HepG2 (cell line): ENCODE measurements around the gene ICE2. TPM values are rescaled to one million over a fixed set of nuclear protein-coding genes. Genes with fewer than 3 reads are reported as not detected.
A peak's percentile ranks its signal among the peaks of the same experiment; 100 is the strongest.

ENCODE experiments used
- AGO1 ChIP-seq: fragments of 200-400 bp; formaldehyde crosslinking; IDR thresholded peaks from 2 replicates; pipeline ENCODE4 v1.6.1; 2017; ENCODE audit warnings: mild to moderate bottlenecking, low read depth, low read length, moderate library complexity; ENCODE audit not compliant: poor library complexity, severe bottlenecking
- FOSL2 ChIP-seq: sonication (generic); formaldehyde crosslinking; IDR thresholded peaks from 2 replicates; pipeline ENCODE4 v1.4.0; 2020; ENCODE audit warnings: missing genetic modification reagents
- HHEX ChIP-seq: IDR thresholded peaks from 2 replicates; pipeline ENCODE4 v1.6.1; 2016; ENCODE audit warnings: control low read depth
- MBNL3 ChIP-seq: fragments of 250-450 bp; sonication (Bioruptor Pico); conservative IDR thresholded peaks from 2 replicates; pipeline ENCODE4 v1.8.0; 2022; ENCODE audit warnings: mild to moderate bottlenecking, inconsistent platforms
- MTF2 ChIP-seq: sonication (generic); formaldehyde crosslinking; IDR thresholded peaks from 2 replicates; pipeline ENCODE4 v1.5.0; 2020; ENCODE audit warnings: missing genetic modification reagents, borderline replicate concordance
- MXD1 ChIP-seq: sonication (generic); formaldehyde crosslinking; IDR thresholded peaks from 2 replicates; pipeline ENCODE4 v1.4.0; 2020; ENCODE audit warnings: mild to moderate bottlenecking, missing genetic modification reagents
- NCOR1 ChIP-seq: fragments of 200-600 bp; sonication (generic); IDR thresholded peaks from 2 replicates; pipeline ENCODE4 v1.7.0; 2017; ENCODE audit warnings: antibody characterized with exemption, low read length, borderline replicate concordance
- NFIC ChIP-seq: IDR thresholded peaks from 2 replicates; pipeline ENCODE4 v1.6.1; 2012; ENCODE audit warnings: mild to moderate bottlenecking, low read length, inconsistent platforms
- PHF8 ChIP-seq: sonication (generic); formaldehyde crosslinking; IDR thresholded peaks from 2 replicates; pipeline ENCODE4 v1.5.0; 2020; ENCODE audit warnings: missing genetic modification reagents
- PTBP1 ChIP-seq: fragments of 200-400 bp; formaldehyde crosslinking; IDR thresholded peaks from 2 replicates; pipeline ENCODE4 v1.6.1; 2018; ENCODE audit warnings: low read length, low read depth; ENCODE audit not compliant: poor library complexity, severe bottlenecking
- ZBTB39 ChIP-seq: sonication (generic); formaldehyde crosslinking; IDR thresholded peaks from 2 replicates; pipeline ENCODE4 v1.5.0; 2020; ENCODE audit warnings: missing genetic modification reagents
- ZNF280D ChIP-seq: sonication (generic); formaldehyde crosslinking; IDR thresholded peaks from 2 replicates; pipeline ENCODE4 v1.5.1; 2020; ENCODE audit warnings: mild to moderate bottlenecking, missing genetic modification reagents
- ZNF33B ChIP-seq: sonication (generic); formaldehyde crosslinking; IDR thresholded peaks from 2 replicates; pipeline ENCODE4 v1.5.1; 2020; ENCODE audit warnings: mild to moderate bottlenecking, missing genetic modification reagents
- ZNF382 ChIP-seq: sonication (generic); formaldehyde crosslinking; IDR thresholded peaks from 2 replicates; pipeline ENCODE4 v1.5.0; 2020; ENCODE audit warnings: missing genetic modification reagents, mild to moderate bottlenecking, borderline replicate concordance
- ZNF484 ChIP-seq: sonication (generic); formaldehyde crosslinking; IDR thresholded peaks from 2 replicates; pipeline ENCODE4 v1.5.1; 2020; ENCODE audit warnings: mild to moderate bottlenecking, low read depth, missing genetic modification reagents, borderline replicate concordance
- ZNF512B ChIP-seq: sonication (generic); formaldehyde crosslinking; IDR thresholded peaks from 2 replicates; pipeline ENCODE4 v1.5.1; 2020; ENCODE audit warnings: missing genetic modification reagents, mild to moderate bottlenecking, borderline replicate concordance
- ZNF768 ChIP-seq: sonication (generic); formaldehyde crosslinking; IDR thresholded peaks from 2 replicates; pipeline ENCODE4 v1.4.0; 2020; ENCODE audit warnings: missing genetic modification reagents
- ZNF777 ChIP-seq: sonication (generic); formaldehyde crosslinking; IDR thresholded peaks from 2 replicates; pipeline ENCODE4 v1.4.0; 2020; ENCODE audit warnings: missing genetic modification reagents
- ZNF790 ChIP-seq: sonication (generic); formaldehyde crosslinking; IDR thresholded peaks from 2 replicates; pipeline ENCODE4 v1.8.0; 2022; ENCODE audit warnings: missing genetic modification reagents, mild to moderate bottlenecking, borderline replicate concordance
- polyA plus RNA-seq, 8 experiments: library from polyadenylated mRNA; depleted of rRNA in 3 of 8; stranded (reverse) in 7 of 8; unstranded in 1 of 8; fragments of >200 nt; fragmentation: Illumina TruSeq in 4 of 8; extraction: Trizol in 4 of 8; gene quantifications; 2 replicates each; pipeline versions ENCODE4 v1.2.1 to v1.2.3, GENCODE V29; 2011 to 2016; ENCODE audit warnings: low read depth in 4 of 8, missing spikeins in 1 of 8, mixed read lengths in 1 of 8; ENCODE audit not compliant: insufficient read depth in 1 of 8
- total RNA-seq, 5 experiments: library from RNA; depleted of rRNA; stranded (reverse); fragments of >200 nt; fragmentation: Illumina TruSeq; extraction: Trizol; gene quantifications; 2 replicates each; pipeline ENCODE4 v1.2.3, GENCODE V29; 2016; ENCODE audit warnings: low read depth in 1 of 5

ICE2 gene
- total and polyA plus RNA-seq, 2 of the 13 experiments (the other 11 are each of a cell fraction or from before 2014, with no cell fraction given), result 24.8 to 26.4 TPM

GRCh38 chr15:60478566-60479360, at the start of gene ICE2 (continued):
- peak; percentile 87; the same call in 1 of the 2 replicates for TF ChIP-seq ZNF790
- TF ChIP-seq HHEX (CRISPR knock-in tag), result no peak
- peak; percentile 58 for TF ChIP-seq AGO1
- TF ChIP-seq FOSL2 (CRISPR knock-in tag), result 0 out of 2 replicates have a peak, but pooled peaks have one; percentile 38
- TF ChIP-seq MXD1 (CRISPR knock-in tag), result peak; percentile 77
- TF ChIP-seq NCOR1, result peak; percentile 22; the same call in 1 of the 2 replicates
- TF ChIP-seq PTBP1, result no peak
- TF ChIP-seq PHF8 (CRISPR knock-in tag), result peak; percentile 96
- TF ChIP-seq MBNL3 (CRISPR knock-in tag), result no peak
- no peak for TF ChIP-seq ZNF382 (CRISPR knock-in tag)
- peak; percentile 84; the same call in 1 of the 2 replicates for TF ChIP-seq ZNF280D (CRISPR knock-in tag)
- peak; percentile 96; the same call in 1 of the 2 replicates for TF ChIP-seq ZNF512B (CRISPR knock-in tag)
- no peak for TF ChIP-seq ZNF484 (CRISPR knock-in tag)
- peak; percentile 62; the same call in 1 of the 2 replicates for TF ChIP-seq ZNF33B (CRISPR knock-in tag)
- 0 out of 2 replicates have a peak, but pooled peaks have one; percentile 21 for TF ChIP-seq ZNF777
- TF ChIP-seq ZNF768 (CRISPR knock-in tag), result peak; percentile 83; the same call in 1 of the 2 replicates
- TF ChIP-seq MTF2 (CRISPR knock-in tag), result peak; percentile 91; the same call in 1 of the 2 replicates
- no peak for TF ChIP-seq NFIC
- 0 out of 2 replicates have a peak, but pooled peaks have one; percentile 53 for TF ChIP-seq ZBTB39
